GM19043 (cell line): ENCODE results near the gene SRGAP3.

Experiments used
- ATAC-seq: cut with Tn5 transposase; IDR thresholded peaks from one replicate; pipeline ENCODE4 v1.9.1; 2021; ENCODE audit warnings: low read depth; ENCODE audit not compliant: unreplicated experiment

SRGAP3 gene

GRCh38 chr3:9229325-9229724 is 20.1 kb downstream of the SRGAP3 start:
- no peak for ATAC-seq

- no peak for ATAC-seq
Measured at GRCh38 chr3:9226326-9226725, 23.1 kb downstream of the SRGAP3 start.

- ATAC-seq = no peak
Measured at GRCh38 chr3:9225268-9225667, 24.2 kb downstream of the SRGAP3 start.

GRCh38 chr3:9224490-9224889 is 25.0 kb downstream of the SRGAP3 start:
- peak; percentile 99 for ATAC-seq

- no peak for ATAC-seq
Measured at GRCh38 chr3:9223672-9224071, 25.8 kb downstream of the SRGAP3 start.

- ATAC-seq = no peak
Measured at GRCh38 chr3:9222956-9223639, 26.3 kb downstream of the SRGAP3 start.

- no peak for ATAC-seq
Measured at GRCh38 chr3:9222049-9222448, 27.4 kb downstream of the SRGAP3 start.

GRCh38 chr3:9218514-9218846 is 31.0 kb downstream of the SRGAP3 start:
- ATAC-seq = no peak

- ATAC-seq = no peak
Measured at GRCh38 chr3:9217784-9218513, 31.5 kb downstream of the SRGAP3 start.

GRCh38 chr3:9216736-9217135 is 32.7 kb downstream of the SRGAP3 start:
- ATAC-seq = no peak

GRCh38 chr3:9214599-9214998 is 34.8 kb downstream of the SRGAP3 start:
- no peak for ATAC-seq

- ATAC-seq = no peak
Measured at GRCh38 chr3:9214185-9214584, 35.3 kb downstream of the SRGAP3 start.

- no peak for ATAC-seq
Measured at GRCh38 chr3:9213019-9213634, 36.3 kb downstream of the SRGAP3 start.

GRCh38 chr3:9211155-9211950 is 38.1 kb downstream of the SRGAP3 start:
- ATAC-seq = no peak

GRCh38 chr3:9209777-9210176 is 39.7 kb downstream of the SRGAP3 start:
- ATAC-seq = no peak

GRCh38 chr3:9208605-9209152 is 40.8 kb downstream of the SRGAP3 start:
- no peak for ATAC-seq

GRCh38 chr3:9207116-9207763 is 42.2 kb downstream of the SRGAP3 start:
- ATAC-seq = no peak

- no peak for ATAC-seq
Measured at GRCh38 chr3:9206287-9206686, 43.2 kb downstream of the SRGAP3 start.

GRCh38 chr3:9205345-9206143 is 43.9 kb downstream of the SRGAP3 start:
- peak; percentile 49 for ATAC-seq
